Heart right ventricle (tissue), 16 donors: ENCODE data around the gene SECISBP2. TPM values are rescaled to one million over a fixed set of nuclear protein-coding genes. Genes with fewer than 3 reads are reported as not detected.

ENCODE experiments used
- ATAC-seq, 8 donors: fragments of 200-7000 bp; cut with Tn5 transposase; one replicate each; pipeline ENCODE4 v1.9.1; 2020; ENCODE audit warnings: mild to moderate bottlenecking in 8 of 8, moderate library complexity in 8 of 8, moderate number of reproducible peaks in 1 of 8
- DNase-seq, 2 donors: peaks; one replicate each; pipeline ENCODE4 v3.0.0-alpha.2; 2020
- H3K27ac ChIP-seq, 10 donors: fragments of 200-600 bp; sonication (generic) in 2 of 10; one replicate each; pipeline versions ENCODE4 v1.5.0 to v1.8.0; 2020 to 2022; ENCODE audit warnings: mild to moderate bottlenecking in 3 of 10
- H3K27me3 ChIP-seq, 7 donors: fragments of 200-600 bp; one replicate each; pipeline ENCODE4 v1.8.0; 2021 to 2022; ENCODE audit warnings: mild to moderate bottlenecking in 2 of 7
- H3K36me3 ChIP-seq, 9 donors: fragments of 200-600 bp; sonication (generic) in 1 of 9; one replicate each; pipeline versions ENCODE4 v1.5.0 to v1.8.0; 2020 to 2022; ENCODE audit warnings: mild to moderate bottlenecking in 2 of 9
- H3K4me1 ChIP-seq, 9 donors: fragments of 200-600 bp; sonication (generic) in 1 of 9; one replicate each; pipeline versions ENCODE4 v1.5.0 to v1.8.0; 2020 to 2022; ENCODE audit warnings: mild to moderate bottlenecking in 4 of 9
- H3K4me3 ChIP-seq, 10 donors: fragments of 200-600 bp; sonication (generic) in 2 of 10; one replicate each; pipeline versions ENCODE4 v1.5.0 to v1.8.0; 2020 to 2022; ENCODE audit warnings: mild to moderate bottlenecking in 7 of 10, moderate library complexity in 2 of 10
- H3K9me3 ChIP-seq, 11 donors: fragments of 200-600 bp in 10 of 11; sonication (generic) in 2 of 11; one replicate each; pipeline versions ENCODE4 v1.5.0 to v1.8.0; 2013 to 2022; ENCODE audit warnings: mild to moderate bottlenecking in 2 of 11, control low read depth in 1 of 11, moderate library complexity in 1 of 11
- WGBS, 2 donors: extraction: QIAGEN DNeasy Blood & Tissue Kit; methylation state at CpG; one replicate each; pipeline ENCODE4 v1.1.7; 2013; ENCODE audit warnings: inconsistent platforms in 1 of 2; 5-methylcytosine and 5-hydroxymethylcytosine counted together
- intact Hi-C, 10 donors: fragments of 100-400 bp; cut with DNase I; formaldehyde crosslinking; loops; one replicate each; pipeline versions ENCODE4 v1.11.1 to v1.14.2; 2022
- polyA plus RNA-seq, 2 donors: library from polyadenylated mRNA; stranded (reverse); fragments of 200-250 nt; gene quantifications; one replicate each; pipeline ENCODE4 v1.2.3, GENCODE V29; 2013
- total RNA-seq, 10 donors: library from RNA; stranded (reverse); fragmentation: NEBNext Ultra II Directional in 3 of 10; extraction: Animal tissue kit (Norgen Biotek cat#: 25700) in 3 of 10; gene quantifications; one replicate each; pipeline versions ENCODE4 v1.2.1 to v1.2.4, GENCODE V29; 2021 to 2023
- TF ChIP-seq, protein P1 (sequence below), 9 donors: fragments of 200-600 bp; sonication (generic) in 2 of 9; IDR thresholded peaks; one replicate each; pipeline versions ENCODE4 v1.5.0 to v1.8.0; 2021 to 2022; ENCODE audit warnings: antibody characterized with exemption in 9 of 9, mild to moderate bottlenecking in 5 of 9, moderate library complexity in 1 of 9
- donor health status: Arrhythmogenic right ventricular cardiomyopathy.
- donor health status: ischemic (EF 13 %, LVEDD 7.1; RV severe dilation, severe dysfunction).
- donor health status: healthy with polysubstance abuse.
- donor health status: DM: no; HTN: yes; CAD: no.
- donor health status: DM: no; HTN: no; CAD: no.
- donor health status: ischemic (EF 25% LVEDD 6.9; RV normal size, moderate dysfunction).
- donor health status: ischemic (EF 25% LVEDD 5.7; RV mildly dilated, moderate dysfunction).
- donor health status: healthy.
- donor health status: DM: yes; HTN: yes; CAD: no.
- donor health status: Ischemic cardiomyopathy.
- donor health status: ischemic (EF 35%, LVEDD 5.7; RV mildly dilated, moderate dysfunction).
- donor health status: nonischemic (EF 11% LVEDD 7.7; RV severe dilation, severe dysfunction).
- donor health status: DM: yes; HTN: yes; CAD: no.
- donor health status: PGD.
- donor health status: ischemic (EF 29% LVEDD 5.4; RV normal size, mild dysfunction).
- donor health status: nonischemic (EF 23%, LVEDD 6.1; RV moderate dilation, normal function).

Gene SECISBP2
- total and polyA plus RNA-seq, 12 donors = 13.9 to 20.1 (median 17.0) TPM

DNA sequence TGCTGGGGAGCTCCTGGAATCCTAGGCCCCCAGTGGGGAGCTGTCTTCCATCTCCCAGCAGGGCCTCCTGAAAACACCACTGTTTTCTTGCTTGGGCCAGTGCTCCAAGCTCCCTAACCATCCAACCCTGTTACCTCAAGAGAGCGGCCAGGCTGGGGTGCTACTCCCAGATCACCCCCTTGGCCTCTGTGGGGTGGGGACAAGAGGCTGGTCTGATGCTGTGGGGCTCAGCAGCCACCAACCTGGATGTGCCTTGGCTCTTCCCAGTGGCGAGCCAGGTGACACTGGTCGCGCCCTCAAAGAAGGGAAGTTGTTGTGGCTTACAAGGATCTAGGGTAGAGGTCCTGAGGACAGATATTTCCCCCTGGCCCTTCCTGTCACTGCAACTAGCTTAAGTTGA, 49.0 kb downstream of the SECISBP2 start:
- H3K36me3 ChIP-seq = peaks cover 0 to 18% (median under 1%) of the 10 kb centered on the region in 9 donors
- no peak overlapping the region for H3K4me3 ChIP-seq
- WGBS, 2 donors = 96 to 98% methylated on average over 4 of the region's 4 CpGs
- no peaks in the 10 kb centered on the region for H3K9me3 ChIP-seq
- TF ChIP-seq, protein P1, sequence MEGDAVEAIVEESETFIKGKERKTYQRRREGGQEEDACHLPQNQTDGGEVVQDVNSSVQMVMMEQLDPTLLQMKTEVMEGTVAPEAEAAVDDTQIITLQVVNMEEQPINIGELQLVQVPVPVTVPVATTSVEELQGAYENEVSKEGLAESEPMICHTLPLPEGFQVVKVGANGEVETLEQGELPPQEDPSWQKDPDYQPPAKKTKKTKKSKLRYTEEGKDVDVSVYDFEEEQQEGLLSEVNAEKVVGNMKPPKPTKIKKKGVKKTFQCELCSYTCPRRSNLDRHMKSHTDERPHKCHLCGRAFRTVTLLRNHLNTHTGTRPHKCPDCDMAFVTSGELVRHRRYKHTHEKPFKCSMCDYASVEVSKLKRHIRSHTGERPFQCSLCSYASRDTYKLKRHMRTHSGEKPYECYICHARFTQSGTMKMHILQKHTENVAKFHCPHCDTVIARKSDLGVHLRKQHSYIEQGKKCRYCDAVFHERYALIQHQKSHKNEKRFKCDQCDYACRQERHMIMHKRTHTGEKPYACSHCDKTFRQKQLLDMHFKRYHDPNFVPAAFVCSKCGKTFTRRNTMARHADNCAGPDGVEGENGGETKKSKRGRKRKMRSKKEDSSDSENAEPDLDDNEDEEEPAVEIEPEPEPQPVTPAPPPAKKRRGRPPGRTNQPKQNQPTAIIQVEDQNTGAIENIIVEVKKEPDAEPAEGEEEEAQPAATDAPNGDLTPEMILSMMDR (IDR thresholded peaks at IDR 0.05) = no peak
- no peaks in the 10 kb centered on the region for H3K27me3 ChIP-seq
- no peak overlapping the region for H3K27ac ChIP-seq
- no peak for DNase-seq
- no peak for ATAC-seq
- no peaks in the 10 kb centered on the region for H3K4me1 ChIP-seq
- intact Hi-C loops = no loop called here

DNA sequence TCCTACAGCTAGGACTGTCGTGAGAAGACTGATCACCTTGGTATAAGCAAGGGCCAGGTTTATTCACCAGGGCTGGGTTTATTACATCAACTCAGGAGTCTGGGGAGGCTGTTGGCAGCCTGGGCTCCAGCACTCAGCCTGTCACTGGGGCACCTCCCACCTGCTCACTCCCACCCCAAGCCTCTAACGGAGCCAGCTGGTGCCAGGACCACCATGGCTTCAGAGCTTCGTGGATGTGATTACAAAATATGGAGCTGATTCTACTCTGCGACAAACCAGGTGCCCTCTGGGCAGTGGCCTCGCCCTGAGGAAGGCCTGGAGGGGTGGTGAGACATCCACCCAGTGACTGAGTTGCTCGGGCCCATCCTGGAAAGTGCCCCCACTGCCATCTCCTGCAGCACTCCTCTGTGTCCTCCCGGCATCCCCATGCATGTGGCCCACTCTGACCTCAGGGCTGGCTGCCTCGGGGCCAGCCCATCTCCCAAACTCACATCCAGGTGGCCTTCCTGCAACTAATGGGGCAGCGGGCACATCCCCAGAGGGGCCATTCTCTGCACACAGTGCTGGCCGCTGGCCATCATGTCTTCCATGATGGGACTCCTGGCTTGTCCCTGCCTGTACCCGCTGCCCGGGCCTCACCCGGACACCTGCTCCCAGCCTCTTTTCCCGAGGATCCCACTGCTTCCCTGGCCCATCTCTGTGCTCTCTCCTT, 49.6 kb downstream of the SECISBP2 start:
- no peak overlapping the region for H3K4me3 ChIP-seq
- H3K27ac ChIP-seq = no peak overlapping the region
- H3K36me3 ChIP-seq = peaks cover 0 to 12% (median 0%) of the 10 kb centered on the region in 9 donors
- H3K9me3 ChIP-seq = no peaks in the 10 kb centered on the region
- WGBS, 2 donors = 85 to 92% methylated on average over 14 of the region's 14 CpGs
- H3K4me1 ChIP-seq = no peaks in the 10 kb centered on the region
- no peak for ATAC-seq
- TF ChIP-seq, protein P1 (IDR thresholded peaks at IDR 0.05) = no peak
- no peaks in the 10 kb centered on the region for H3K27me3 ChIP-seq
- intact Hi-C loops = no loop called here
- DNase-seq = no peak

DNA sequence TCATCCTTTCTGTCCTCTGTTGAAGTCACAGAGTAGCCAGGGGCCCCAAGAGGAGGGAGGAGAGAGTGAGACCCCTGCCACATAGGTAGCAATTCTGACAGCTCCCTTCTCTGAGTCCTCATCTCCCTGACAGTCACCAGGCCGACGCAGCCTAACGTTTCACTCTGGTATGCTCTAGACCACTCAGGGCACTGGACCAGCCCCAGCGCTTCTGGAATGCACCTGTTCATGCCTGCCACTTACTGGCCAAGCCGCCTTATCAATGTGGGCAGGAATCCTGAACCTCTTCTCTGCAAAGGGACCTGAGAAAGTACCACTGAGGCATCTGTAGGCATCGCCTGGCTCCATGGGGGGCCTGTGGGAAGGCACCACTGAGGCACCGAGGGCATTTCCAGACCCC, 50.2 kb downstream of the SECISBP2 start:
- H3K9me3 ChIP-seq = no peaks in the 10 kb centered on the region
- 83 to 85% methylated on average over 7 of the region's 7 CpGs for WGBS, 2 donors
- H3K4me3 ChIP-seq = no peak overlapping the region
- no peaks in the 10 kb centered on the region for H3K27me3 ChIP-seq
- TF ChIP-seq, protein P1 (IDR thresholded peaks at IDR 0.05) = no peak
- DNase-seq = no peak
- peaks cover 0 to 5% (median 0%) of the 10 kb centered on the region in 9 donors for H3K36me3 ChIP-seq
- no peak for ATAC-seq
- H3K4me1 ChIP-seq = no peaks in the 10 kb centered on the region
- intact Hi-C loops = no loop called here
- no peak overlapping the region for H3K27ac ChIP-seq

DNA sequence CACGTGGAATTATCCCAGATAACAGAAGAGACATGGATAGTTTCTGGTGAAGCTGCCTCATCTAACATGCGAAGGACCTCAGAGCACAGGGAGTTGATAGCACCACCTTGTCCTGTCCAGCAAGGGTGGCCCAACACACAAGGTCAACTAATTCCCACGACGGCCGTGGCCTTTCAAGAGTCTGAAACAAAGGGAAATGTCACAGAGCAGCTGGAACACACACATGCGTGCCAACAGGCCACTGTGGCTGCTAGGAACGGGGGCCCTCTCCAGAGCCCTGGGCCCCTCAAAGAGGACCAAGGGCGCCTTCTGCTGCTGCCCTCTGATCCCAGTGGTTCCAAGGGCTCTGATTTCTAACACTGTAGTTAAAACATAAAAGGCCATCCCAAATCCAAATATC, 50.7 kb downstream of the SECISBP2 start:
- DNase-seq (no peak), ATAC-seq (no peak)
- no peaks in the 10 kb centered on the region for H3K9me3 ChIP-seq
- H3K36me3 ChIP-seq = peaks cover 0 to under 1% (median 0%) of the 10 kb centered on the region in 9 donors
- H3K4me1 ChIP-seq = no peaks in the 10 kb centered on the region
- intact Hi-C loops = no loop called here
- WGBS, 2 donors = 82 to 86% methylated on average over 8 of the region's 8 CpGs
- H3K27me3 ChIP-seq = no peaks in the 10 kb centered on the region
- no peak overlapping the region for H3K27ac ChIP-seq
- TF ChIP-seq, protein P1 (IDR thresholded peaks at IDR 0.05) = no peak
- no peak overlapping the region for H3K4me3 ChIP-seq
